Neural cell (in vitro differentiated cells): ENCODE data around the gene PRKAR1B.

Experiments
- CTCF ChIP-seq: fragments of 450-650 bp; IDR thresholded peaks from 2 replicates; pipeline ENCODE4 v1.5.1; 2014; ENCODE audit warnings: antibody characterized with exemption, mild to moderate bottlenecking, moderate library complexity; ENCODE audit not compliant: poor library complexity, severe bottlenecking
- EZH2 ChIP-seq: fragments of 200-600, 300-800 bp; shearing (Covaris generic), sonication (generic); IDR thresholded peaks from 2 replicates; pipeline ENCODE4 v1.6.1; 2014; ENCODE audit warnings: antibody characterized with exemption, low read length, borderline replicate concordance, mild to moderate bottlenecking; ENCODE audit not compliant: insufficient read depth, poor library complexity, severe bottlenecking
- POLR2AphosphoS5 ChIP-seq: IDR thresholded peaks from 2 replicates; pipeline ENCODE4 v1.6.1; 2012
- SMC3 ChIP-seq: fragments of 450-650 bp; conservative IDR thresholded peaks from 2 replicates; pipeline ENCODE4 v1.6.1; 2014; ENCODE audit warnings: antibody characterized with exemption, mild to moderate bottlenecking, moderate library complexity; ENCODE audit not compliant: poor library complexity

GRCh38 chr7:582931-583330 is 144.2 kb downstream of the PRKAR1B start:
- no peak for TF ChIP-seq CTCF
- TF ChIP-seq SMC3: no peak
- TF ChIP-seq EZH2: no peak
- TF ChIP-seq POLR2AphosphoS5: no peak
